ENCODE measurements around the gene IRF6. TPM values are rescaled to one million over a fixed set of nuclear protein-coding genes. Genes with fewer than 3 reads are reported as not detected.

The IRF6 gene
- total RNA-seq, 2 experiments from 2014 or later: 1.3 to 1.7 TPM

DNA sequence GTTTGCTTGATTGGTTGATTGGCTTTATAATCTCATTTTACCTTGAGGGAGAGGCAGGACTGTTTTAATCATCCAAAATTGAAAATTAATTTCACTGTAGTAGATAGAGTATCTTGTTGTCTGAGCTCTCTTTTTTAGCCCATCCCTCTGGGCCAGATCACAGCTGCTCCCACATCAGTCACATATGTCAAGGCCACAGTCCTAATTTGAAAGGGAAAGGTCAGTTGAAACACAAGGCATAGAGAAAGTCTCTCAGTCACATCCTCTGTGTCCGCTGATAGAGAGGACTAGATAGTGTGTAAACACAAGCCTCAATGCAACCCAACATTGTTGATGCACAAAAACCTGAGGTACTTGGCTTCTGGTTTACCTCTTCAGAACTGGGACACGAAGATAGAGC, 28.4 kb downstream of the IRF6 start:
- Mint-ChIP-seq H3K4me1 (peaks cover 39% of the 10 kb centered on the region), H3K4me3 (no peak overlapping the region)
- no peak for ATAC-seq

DNA sequence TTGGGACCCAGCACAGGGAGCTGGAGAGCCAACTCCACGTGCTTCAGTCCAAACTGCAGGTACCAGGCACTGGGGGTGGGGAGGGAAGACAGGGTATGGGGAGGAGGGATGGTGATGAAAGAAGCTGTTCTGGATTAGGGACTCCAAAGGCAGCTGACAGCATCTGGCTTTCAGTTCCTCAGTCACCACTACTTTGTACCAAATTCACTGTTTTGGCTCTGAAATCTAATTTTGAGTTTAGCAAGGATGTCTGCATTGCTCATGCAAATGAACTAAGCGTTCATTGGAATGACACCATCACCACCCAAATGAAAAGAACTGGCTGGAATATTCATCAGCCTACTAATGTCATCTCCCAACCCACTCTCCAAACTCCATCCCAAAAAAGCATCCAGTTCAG, 30.3 kb downstream of the IRF6 start:
- no peaks in the 10 kb centered on the region for H3K27me3 Mint-ChIP-seq
- peaks cover 35% of the 10 kb centered on the region for H3K4me1 Mint-ChIP-seq
- CTCF ChIA-PET: interaction anchor here (1.2 to 4.4 kb wide), 3 partner anchors 8 to 18 kb away, joined by 3 to 18 read pairs (median 4); partner anchors contain the start of gene C1orf74
- H3K4me3 Mint-ChIP-seq: no peak overlapping the region
- peaks cover 65% of the 10 kb centered on the region for H3K36me3 Mint-ChIP-seq
- ATAC-seq (no peak), DNase-seq (no peak)
- peak overlapping the region; percentile 6 for H3K27ac Mint-ChIP-seq
- no peaks in the 10 kb centered on the region for H3K9me3 Mint-ChIP-seq (ENCODE audit: low read depth)

More for the DNA sequence above, 28.4 kb downstream of the IRF6 start:
- no peak for DNase-seq
- Mint-ChIP-seq H3K27me3 (no peaks in the 10 kb centered on the region), H3K27ac (peak overlapping the region; percentile 20), H3K36me3 (peaks cover 71% of the 10 kb centered on the region), H3K9me3 (ENCODE audit: low read depth) (no peaks in the 10 kb centered on the region)
- CTCF ChIA-PET: no interaction called here

DNA sequence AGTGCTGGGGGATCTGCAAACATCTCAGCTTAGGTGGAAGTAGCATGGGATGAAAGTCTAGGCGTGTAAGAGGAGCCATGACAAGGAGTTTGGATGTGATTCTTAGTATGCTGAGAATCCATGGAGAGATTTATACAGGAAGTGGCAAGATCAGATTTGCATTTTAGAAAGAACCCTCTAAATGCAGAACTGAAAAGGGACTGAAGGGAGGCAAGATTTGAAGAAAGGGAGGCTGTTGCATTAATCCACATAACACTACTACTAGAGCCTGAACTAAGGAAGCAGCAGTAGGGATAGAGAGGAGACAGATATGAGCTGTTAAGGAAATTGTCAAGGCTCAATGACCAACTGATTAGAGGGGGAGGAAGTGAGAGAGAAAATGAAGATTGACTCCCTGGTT, 31.4 kb downstream of the IRF6 start:
- ATAC-seq: no peak
- H3K9me3 Mint-ChIP-seq (ENCODE audit: low read depth): no peaks in the 10 kb centered on the region
- H3K27me3 Mint-ChIP-seq: no peaks in the 10 kb centered on the region
- peaks cover 56% of the 10 kb centered on the region for H3K36me3 Mint-ChIP-seq
- H3K27ac Mint-ChIP-seq: peak overlapping the region; percentile 6
- peaks cover 33% of the 10 kb centered on the region for H3K4me1 Mint-ChIP-seq
- CTCF ChIA-PET: interaction anchor here (1.7 to 4.4 kb wide), 3 partner anchors 9 to 19 kb away, joined by 4 to 18 read pairs (median 5); partner anchors contain the start of genes C1orf74 and TRAF3IP3
- no peak overlapping the region for H3K4me3 Mint-ChIP-seq
- no peak for DNase-seq

DNA sequence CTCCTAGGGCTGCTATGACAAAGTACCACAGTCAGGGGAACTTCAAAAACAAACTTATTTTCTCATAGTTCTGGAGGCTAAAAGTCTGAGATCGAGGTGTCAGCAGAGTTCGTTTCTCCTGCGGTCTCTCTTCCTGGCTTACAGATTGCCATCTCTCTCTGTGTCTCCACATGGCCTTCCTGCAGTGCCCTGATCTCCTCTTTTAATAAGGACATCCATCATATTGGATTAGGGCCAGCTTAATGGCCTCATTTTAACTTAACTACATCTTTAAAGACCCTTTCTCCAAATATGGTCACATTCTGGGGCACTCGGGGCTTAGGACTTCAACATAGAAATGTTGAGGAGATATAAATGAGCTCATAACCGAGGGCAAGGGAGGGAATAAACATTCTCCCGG, 33.8 kb downstream of the IRF6 start:
- no peaks in the 10 kb centered on the region for H3K27me3 Mint-ChIP-seq
- no peak overlapping the region for H3K4me3 Mint-ChIP-seq
- no peaks in the 10 kb centered on the region for H3K9me3 Mint-ChIP-seq (ENCODE audit: low read depth)
- DNase-seq: no peak
- CTCF ChIA-PET: interaction anchor here (1.2 to 4.4 kb wide), 4 partner anchors 10 to 24 kb away, joined by 3 to 18 read pairs (median 4); partner anchors contain the start of genes C1orf74 and TRAF3IP3
- peaks cover 36% of the 10 kb centered on the region for H3K4me1 Mint-ChIP-seq
- ATAC-seq: no peak
- no peak overlapping the region for H3K27ac Mint-ChIP-seq
- peaks cover 33% of the 10 kb centered on the region for H3K36me3 Mint-ChIP-seq

DNA sequence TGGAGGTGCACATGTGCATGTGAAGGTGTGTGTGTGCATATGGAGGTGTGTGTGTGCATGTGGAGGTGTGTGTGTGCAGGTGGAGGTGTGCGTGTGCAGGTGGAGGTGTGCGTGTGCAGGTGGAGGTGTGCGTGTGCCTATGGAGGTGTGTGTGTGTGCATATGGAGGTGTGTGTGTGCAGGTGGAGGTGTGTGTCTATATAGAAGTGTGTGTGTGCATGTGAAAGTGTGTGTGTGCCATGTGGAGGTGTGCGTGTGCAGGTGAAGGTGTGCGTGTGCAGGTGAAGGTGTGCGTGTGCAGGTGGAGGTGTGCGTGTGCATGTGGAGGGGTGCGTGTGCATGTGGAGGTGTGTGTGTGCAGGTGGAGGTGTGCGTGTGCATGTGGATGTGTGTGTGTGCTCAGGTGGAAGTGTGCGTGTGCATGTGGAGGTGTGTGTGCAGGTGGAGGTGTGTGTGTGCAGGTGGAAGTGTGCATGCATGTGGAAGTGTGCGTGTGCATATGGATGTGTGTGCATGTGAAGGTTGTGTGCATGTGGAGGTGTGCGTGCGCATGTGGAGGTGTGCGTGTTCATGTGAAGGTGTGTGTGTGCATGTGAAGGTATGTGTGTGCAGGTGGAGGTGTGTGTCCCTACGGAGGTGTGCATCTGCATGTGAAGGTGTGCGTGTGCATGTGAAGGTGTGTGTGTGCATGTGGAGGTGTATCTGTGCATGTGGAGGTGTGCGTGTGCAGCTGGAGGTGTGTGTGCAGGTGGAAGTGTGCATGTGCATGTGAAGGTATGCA, 35.1 kb downstream of the IRF6 start:
- Mint-ChIP-seq H3K4me1 (peaks cover 44% of the 10 kb centered on the region), H3K36me3 (peaks cover 34% of the 10 kb centered on the region), H3K9me3 (ENCODE audit: low read depth) (no peaks in the 10 kb centered on the region), H3K4me3 (no peak overlapping the region), H3K27me3 (no peaks in the 10 kb centered on the region), H3K27ac (no peak overlapping the region)
- ATAC-seq (no peak), DNase-seq (no peak)
- CTCF ChIA-PET: interaction anchor here (3.9 to 5.4 kb wide), 2 partner anchors 14 to 20 kb away, joined by 47 to 105 read pairs; partner anchors contain the start of gene TRAF3IP3

DNA sequence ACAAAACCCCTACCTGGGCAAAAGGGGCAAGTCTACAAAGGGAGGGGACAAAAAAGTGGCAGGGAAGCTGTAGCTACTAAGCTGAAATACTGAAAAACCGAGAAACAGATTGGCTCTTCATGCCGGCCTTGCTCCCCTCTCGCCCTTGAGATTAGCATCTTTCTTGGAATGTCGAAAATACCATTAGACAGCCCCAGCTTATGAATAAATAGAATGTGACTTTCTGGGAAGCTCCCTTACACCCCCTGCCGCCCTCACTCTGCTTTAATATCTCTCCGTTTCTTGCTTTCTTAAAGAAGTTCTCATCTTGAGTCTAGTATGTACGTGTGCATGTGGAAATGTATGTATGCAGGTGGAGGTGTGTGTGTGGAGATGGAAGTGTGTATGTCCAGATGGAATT, 36.0 kb downstream of the IRF6 start:
- no peak for ATAC-seq
- Mint-ChIP-seq H3K9me3 (ENCODE audit: low read depth) (no peaks in the 10 kb centered on the region), H3K4me3 (no peak overlapping the region), H3K27ac (no peak overlapping the region), H3K36me3 (peaks cover 29% of the 10 kb centered on the region), H3K4me1 (peaks cover 45% of the 10 kb centered on the region), H3K27me3 (no peaks in the 10 kb centered on the region)
- CTCF ChIA-PET: interaction anchor here (0.8 to 5.4 kb wide), 7 partner anchors 11 to 77 kb away, joined by 3 to 105 read pairs (median 4); partner anchors contain the start of genes C1orf74, IRF6 and TRAF3IP3
- no peak for DNase-seq

DNA sequence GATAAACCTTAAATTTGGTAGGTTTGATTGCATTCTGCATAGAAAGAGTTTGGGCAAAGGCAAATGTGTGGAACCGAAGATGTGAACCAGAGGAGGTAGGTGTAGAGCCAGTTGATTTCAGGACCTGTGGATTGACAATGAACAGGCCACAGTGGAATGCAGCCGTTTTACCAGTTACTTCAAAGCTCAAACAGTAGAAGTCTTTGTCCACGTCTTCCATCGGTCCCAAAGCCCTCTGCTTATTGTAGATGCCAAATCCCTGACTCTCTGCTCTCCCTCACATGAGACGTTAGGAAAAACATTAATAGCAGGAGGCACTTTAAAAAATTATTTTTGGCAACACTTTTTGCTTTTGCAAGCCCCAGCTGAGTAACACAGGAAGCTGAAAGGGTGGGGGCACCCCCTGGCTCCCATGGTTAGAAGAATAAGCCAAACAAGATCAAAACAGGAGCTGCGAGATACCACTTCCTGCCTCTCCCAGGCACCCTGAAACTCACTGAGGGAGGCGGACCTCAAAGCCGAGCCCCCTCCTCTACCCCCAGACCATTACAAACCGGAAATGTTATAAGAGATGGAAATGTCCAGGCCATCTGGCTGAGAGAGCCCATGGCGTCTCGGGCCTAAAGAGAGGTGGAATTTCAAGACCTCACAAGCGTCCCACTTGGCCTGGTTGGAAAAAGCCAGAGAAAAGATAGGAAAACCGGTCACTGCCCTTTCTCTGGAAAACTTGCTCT, 36.6 kb downstream of the IRF6 start:
- no peak overlapping the region for H3K4me3 Mint-ChIP-seq
- H3K27me3 Mint-ChIP-seq: no peaks in the 10 kb centered on the region
- no peaks in the 10 kb centered on the region for H3K9me3 Mint-ChIP-seq (ENCODE audit: low read depth)
- peaks cover 25% of the 10 kb centered on the region for H3K36me3 Mint-ChIP-seq
- no peak overlapping the region for H3K27ac Mint-ChIP-seq
- CTCF ChIA-PET: interaction anchor here (0.8 to 5.4 kb wide), 8 partner anchors 11 to 76 kb away, joined by 3 to 105 read pairs (median 8); partner anchors contain the start of genes C1orf74, IRF6 and TRAF3IP3
- H3K4me1 Mint-ChIP-seq: peaks cover 41% of the 10 kb centered on the region
- peak; percentile 65 for ATAC-seq
- peak; percentile 92 for DNase-seq

DNA sequence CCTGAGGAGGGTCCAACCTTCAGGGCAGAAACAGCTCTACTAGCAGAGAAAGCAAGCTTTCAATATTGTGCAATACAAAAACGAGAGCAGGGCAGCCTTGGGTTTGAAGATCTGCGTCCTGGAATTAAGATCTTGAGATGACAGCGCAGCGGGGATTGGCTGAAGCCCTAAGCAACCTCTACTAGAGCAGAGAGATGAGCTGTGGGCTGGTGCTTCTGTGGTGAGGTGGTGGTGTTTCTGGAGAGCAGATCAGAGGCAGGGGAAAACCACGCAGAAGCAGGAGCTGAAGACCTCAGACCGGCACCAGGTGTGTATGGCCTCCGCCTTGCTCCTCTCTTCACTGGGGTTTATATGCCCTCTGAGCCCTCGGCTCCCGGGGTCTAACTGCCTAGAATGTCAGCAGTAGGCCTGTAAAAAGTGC, 37.6 kb downstream of the IRF6 start:
- no peak overlapping the region for H3K4me3 Mint-ChIP-seq
- H3K9me3 Mint-ChIP-seq (ENCODE audit: low read depth): no peaks in the 10 kb centered on the region
- peaks cover 47% of the 10 kb centered on the region for H3K4me1 Mint-ChIP-seq
- DNase-seq (peak; percentile 97), ATAC-seq (peak; percentile 80)
- no peaks in the 10 kb centered on the region for H3K27me3 Mint-ChIP-seq
- peaks cover 29% of the 10 kb centered on the region for H3K36me3 Mint-ChIP-seq
- CTCF ChIA-PET: interaction anchor here (0.6 to 5.4 kb wide), 10 partner anchors 9 to 166 kb away, joined by 3 to 105 read pairs (median 4); partner anchors contain the start of genes C1orf74, TRAF3IP3 and UTP25
- no peak overlapping the region for H3K27ac Mint-ChIP-seq

DNA sequence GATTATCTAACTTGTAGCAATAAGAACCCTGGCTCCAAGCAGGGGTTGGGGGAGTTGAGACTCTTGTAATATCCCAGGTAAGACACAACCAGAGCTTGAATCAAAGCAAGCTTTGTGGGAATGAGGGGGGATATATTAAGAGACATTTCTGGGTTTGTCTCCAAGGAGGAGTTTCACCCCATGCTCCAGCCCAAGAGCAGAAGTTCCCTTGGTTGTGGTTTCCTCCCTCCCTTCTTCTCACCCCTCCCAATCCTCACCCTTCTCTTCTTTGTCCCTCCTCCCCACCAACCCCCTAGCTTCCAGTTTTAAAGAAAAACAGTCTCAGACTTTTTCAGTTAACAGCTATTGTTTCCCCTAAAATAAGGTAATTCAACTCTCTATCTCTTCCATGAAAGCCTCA, 38.2 kb downstream of the IRF6 start:
- H3K4me3 Mint-ChIP-seq: no peak overlapping the region
- H3K36me3 Mint-ChIP-seq: peaks cover 36% of the 10 kb centered on the region
- H3K27me3 Mint-ChIP-seq: no peaks in the 10 kb centered on the region
- CTCF ChIA-PET: interaction anchor here (1.1 to 5.4 kb wide), 8 partner anchors 9 to 60 kb away, joined by 3 to 105 read pairs (median 8); partner anchors contain the start of genes C1orf74, TRAF3IP3 and UTP25
- no peaks in the 10 kb centered on the region for H3K9me3 Mint-ChIP-seq (ENCODE audit: low read depth)
- no peak for ATAC-seq
- H3K4me1 Mint-ChIP-seq: peaks cover 54% of the 10 kb centered on the region
- H3K27ac Mint-ChIP-seq: no peak overlapping the region
- no peak for DNase-seq

DNA sequence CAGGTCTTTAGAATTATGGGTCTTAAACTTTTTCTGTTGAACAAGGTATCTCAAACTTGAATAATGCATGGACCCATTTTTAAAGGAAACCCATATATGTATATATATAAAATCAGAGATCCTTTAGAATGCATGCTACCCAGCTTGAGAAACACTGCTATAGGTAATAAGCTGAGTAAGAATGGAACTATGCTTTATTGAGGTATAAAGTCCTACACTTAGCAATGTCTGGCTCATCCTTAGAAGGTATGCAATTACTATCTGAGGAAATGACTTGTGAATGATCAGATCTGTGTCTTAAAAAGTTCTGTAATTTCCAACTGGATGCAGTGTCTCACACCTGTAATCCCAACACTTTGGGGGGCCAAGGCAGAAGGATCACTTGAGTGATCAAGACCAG, 38.8 kb downstream of the IRF6 start:
- peaks cover 42% of the 10 kb centered on the region for H3K36me3 Mint-ChIP-seq
- H3K27ac Mint-ChIP-seq: peak overlapping the region; percentile 79
- H3K4me1 Mint-ChIP-seq: peaks cover 60% of the 10 kb centered on the region
- no peaks in the 10 kb centered on the region for H3K9me3 Mint-ChIP-seq (ENCODE audit: low read depth)
- H3K4me3 Mint-ChIP-seq: peak overlapping the region; percentile 56
- no peak for ATAC-seq
- no peaks in the 10 kb centered on the region for H3K27me3 Mint-ChIP-seq
- CTCF ChIA-PET: interaction anchor here (1.1 to 5.4 kb wide), 6 partner anchors 8 to 74 kb away, joined by 3 to 105 read pairs (median 8); partner anchors contain the start of gene TRAF3IP3
- no peak for DNase-seq

DNA sequence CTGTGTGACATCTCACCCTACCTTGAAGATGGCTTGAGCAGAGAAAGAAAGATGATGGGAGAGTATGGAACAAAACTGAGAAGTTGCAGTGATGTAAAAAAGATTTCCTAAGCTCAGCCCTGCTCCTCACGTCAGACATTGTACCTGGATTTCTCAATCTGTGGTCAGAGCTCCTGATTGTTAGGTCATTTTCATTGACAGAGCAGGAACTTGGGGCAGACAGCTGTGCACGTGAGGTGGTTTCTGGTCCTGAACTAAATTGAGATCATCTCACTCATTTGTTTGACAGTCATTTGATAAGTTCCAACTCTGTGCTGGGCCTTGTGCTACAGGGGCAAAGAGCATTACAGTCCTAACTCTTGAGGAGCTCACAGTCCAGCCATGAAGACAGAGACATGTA, 39.9 kb downstream of the IRF6 start:
- no peaks in the 10 kb centered on the region for H3K27me3 Mint-ChIP-seq
- peaks cover 51% of the 10 kb centered on the region for H3K36me3 Mint-ChIP-seq
- CTCF ChIA-PET: interaction anchor here (1.1 to 5.4 kb wide), 4 partner anchors 9 to 73 kb away, joined by 3 to 105 read pairs (median 10); partner anchors contain the start of gene TRAF3IP3
- ATAC-seq (no peak), DNase-seq (peak; percentile 59)
- peak overlapping the region; percentile 79 for H3K27ac Mint-ChIP-seq
- H3K4me3 Mint-ChIP-seq: peak overlapping the region; percentile 56
- no peaks in the 10 kb centered on the region for H3K9me3 Mint-ChIP-seq (ENCODE audit: low read depth)
- H3K4me1 Mint-ChIP-seq: peaks cover 70% of the 10 kb centered on the region

DNA sequence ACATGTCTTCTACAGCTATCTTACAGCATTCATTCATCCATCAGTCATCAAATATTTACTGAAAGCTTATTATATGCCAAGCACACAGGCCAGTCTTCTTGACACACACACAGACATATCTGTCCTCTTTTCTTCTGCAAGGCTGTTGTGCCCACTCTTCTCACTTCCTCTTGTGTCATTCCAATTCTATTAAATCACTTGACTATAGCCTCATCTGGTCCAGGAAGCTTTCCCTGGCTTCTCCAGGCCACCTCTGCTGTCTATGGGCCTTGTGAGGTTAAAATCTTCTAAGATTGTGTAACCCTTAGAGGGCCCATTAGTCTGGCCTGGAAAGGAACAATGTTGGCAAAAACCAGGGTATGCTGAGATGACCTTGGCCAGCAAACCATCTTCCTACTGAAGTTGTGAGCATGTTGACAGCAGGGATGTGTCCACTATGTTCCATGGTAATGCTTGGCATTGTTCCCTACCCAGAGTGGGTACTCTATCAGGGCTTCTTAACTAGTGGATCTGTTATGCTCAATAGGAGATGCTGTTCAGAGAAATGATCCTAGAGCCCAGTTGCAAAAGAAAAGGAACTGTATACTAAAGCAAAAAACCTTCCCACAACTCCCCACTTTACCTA, 44.8 kb downstream of the IRF6 start:
- Mint-ChIP-seq H3K4me3 (peak overlapping the region; percentile 34), H3K27ac (peak overlapping the region; percentile 76), H3K9me3 (ENCODE audit: low read depth) (no peaks in the 10 kb centered on the region), H3K4me1 (peaks cover 75% of the 10 kb centered on the region), H3K36me3 (peaks cover 87% of the 10 kb centered on the region), H3K27me3 (no peaks in the 10 kb centered on the region)
- ATAC-seq (no peak), DNase-seq (no peak)
- CTCF ChIA-PET: interaction anchor here (1.0 to 3.8 kb wide), 4 partner anchors 10 to 32 kb away, joined by 3 to 17 read pairs (median 5); no protein-coding TSS in a partner anchor

All from activated CD8-positive, alpha-beta memory T cell treated with anti-CD3 and anti-CD28 coated beads, Interleukin-2, amount 10 ng/mL, durations not matched to agents 7 days and 5 days (primary cell).